Esophagus squamous epithelium (tissue), 4 donors: ENCODE measurements around the gene RNF169.

Source experiments
- POLR2A ChIP-seq, 4 donors: fragments of 450-650 bp; IDR thresholded peaks; one replicate each; pipeline ENCODE4 v1.6.1; 2017; ENCODE audit warnings: antibody characterized with exemption in 4 of 4, mild to moderate bottlenecking in 4 of 4, moderate library complexity in 3 of 4
- TF ChIP-seq, protein P1 (sequence below), 6 experiments: fragments of 450-650 bp in 4 of 6; fragments of 200-600 bp in 2 of 6; sonication (generic) in 2 of 6; IDR thresholded peaks; one replicate each; pipeline ENCODE4 v1.5.1; 2016 to 2019; ENCODE audit warnings: antibody characterized with exemption in 6 of 6, mild to moderate bottlenecking in 4 of 6, moderate library complexity in 4 of 6

DNA sequence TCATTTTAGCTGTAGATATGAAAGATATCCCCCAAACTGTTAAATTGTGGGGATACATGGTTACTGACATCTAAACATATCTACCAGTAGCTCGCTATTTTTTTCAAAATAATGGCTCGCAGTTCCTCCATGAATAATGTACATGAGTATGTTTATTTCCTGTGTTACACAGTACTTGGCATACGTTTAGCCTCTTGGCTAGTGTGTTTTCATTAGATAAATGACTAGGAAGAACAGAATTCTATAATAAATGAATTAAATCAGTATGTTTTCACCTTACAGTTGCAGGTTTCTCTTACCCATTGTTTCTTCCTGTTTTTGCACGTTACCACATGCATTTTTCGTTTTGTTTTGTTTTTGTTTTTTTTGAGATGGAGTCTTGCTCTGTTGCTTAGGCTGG is 21.8 kb downstream of the RNF169 start:
- TF ChIP-seq, protein P1, sequence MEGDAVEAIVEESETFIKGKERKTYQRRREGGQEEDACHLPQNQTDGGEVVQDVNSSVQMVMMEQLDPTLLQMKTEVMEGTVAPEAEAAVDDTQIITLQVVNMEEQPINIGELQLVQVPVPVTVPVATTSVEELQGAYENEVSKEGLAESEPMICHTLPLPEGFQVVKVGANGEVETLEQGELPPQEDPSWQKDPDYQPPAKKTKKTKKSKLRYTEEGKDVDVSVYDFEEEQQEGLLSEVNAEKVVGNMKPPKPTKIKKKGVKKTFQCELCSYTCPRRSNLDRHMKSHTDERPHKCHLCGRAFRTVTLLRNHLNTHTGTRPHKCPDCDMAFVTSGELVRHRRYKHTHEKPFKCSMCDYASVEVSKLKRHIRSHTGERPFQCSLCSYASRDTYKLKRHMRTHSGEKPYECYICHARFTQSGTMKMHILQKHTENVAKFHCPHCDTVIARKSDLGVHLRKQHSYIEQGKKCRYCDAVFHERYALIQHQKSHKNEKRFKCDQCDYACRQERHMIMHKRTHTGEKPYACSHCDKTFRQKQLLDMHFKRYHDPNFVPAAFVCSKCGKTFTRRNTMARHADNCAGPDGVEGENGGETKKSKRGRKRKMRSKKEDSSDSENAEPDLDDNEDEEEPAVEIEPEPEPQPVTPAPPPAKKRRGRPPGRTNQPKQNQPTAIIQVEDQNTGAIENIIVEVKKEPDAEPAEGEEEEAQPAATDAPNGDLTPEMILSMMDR (IDR thresholded peaks at IDR 0.05), result no peak
- TF ChIP-seq POLR2A (IDR thresholded peaks at IDR 0.05), result no peak
